Pulmonary artery endothelial cell (primary cell): ENCODE measurements around the gene LDAH. TPM values are rescaled to one million over a fixed set of nuclear protein-coding genes. Genes with fewer than 3 reads are reported as not detected.

ENCODE experiments used
- DNase-seq: peaks from one replicate; pipeline ENCODE4 v3.0.0-alpha.2; 2011; ENCODE audit warnings: low read depth, low spot score
- total RNA-seq: library from RNA; depleted of rRNA; stranded (reverse); fragments of >200 nt; gene quantifications from 2 replicates; pipeline ENCODE4 v1.2.3, GENCODE V29; 2014

Gene LDAH
- total RNA-seq, 1 donor from 2014 or later, result 18.9 TPM

DNA sequence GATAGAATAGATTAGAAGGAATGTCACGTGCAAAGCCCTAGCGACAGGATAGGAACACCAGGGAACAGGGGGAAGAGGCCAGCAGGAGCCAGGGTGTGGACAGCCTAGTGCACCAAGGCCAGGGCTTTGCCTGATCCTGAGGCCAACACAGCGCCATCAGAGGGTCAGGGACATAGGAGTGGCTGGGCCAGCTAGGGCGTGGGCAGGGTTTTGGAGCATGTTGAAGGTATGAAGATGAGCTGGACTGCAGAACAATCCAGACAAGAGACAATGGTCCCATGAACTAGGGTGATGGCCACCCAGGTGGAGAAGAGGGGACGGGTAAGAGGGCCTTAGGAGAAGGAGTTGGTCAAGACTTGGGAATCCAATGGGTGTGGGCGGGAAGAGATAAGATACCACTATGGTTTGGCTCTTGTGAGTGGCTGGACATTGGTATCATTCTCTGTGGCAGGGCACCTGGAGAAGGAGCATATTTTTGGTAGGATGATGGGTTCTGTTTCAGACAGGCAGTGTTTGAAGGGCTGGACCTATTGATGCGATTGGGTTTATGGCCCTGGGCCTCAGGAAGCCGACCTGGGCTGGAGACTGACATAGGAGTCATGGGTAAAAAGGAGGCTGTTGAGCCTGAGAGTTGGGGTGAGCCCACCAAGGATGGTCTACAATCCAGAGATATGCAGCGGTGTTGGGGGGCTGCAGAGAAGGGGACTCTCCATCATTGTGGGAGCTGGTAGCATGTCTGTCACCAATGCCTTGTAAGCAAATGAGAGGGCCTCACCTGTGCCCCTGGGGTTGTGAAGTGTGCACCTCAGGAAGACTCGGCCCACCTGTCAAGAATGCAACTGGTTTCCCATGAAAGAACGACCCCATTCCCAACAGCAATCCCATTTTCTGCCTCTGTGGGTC lies 170.0 kb downstream of the LDAH start:
- DNase-seq, result no peak

DNA sequence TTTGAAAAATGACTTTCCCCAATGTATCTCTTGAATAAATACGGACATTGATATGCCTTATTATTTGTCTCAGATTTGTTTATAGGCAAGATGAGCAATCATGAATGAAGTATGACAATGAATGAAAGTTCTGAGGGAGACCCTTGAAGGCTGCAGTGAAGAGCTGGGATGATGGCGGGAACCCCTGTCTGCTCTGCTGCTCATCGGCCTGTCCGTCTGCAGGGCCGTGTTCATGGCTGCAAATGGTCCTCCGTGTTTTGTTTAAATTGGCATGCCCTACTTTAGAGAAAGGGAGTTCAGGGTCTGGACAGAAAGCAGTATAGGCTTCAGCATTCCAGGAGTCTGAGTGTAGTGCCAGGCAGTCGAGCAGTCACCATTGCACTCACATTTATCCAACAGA lies 170.8 kb downstream of the LDAH start:
- no peak for DNase-seq

DNA sequence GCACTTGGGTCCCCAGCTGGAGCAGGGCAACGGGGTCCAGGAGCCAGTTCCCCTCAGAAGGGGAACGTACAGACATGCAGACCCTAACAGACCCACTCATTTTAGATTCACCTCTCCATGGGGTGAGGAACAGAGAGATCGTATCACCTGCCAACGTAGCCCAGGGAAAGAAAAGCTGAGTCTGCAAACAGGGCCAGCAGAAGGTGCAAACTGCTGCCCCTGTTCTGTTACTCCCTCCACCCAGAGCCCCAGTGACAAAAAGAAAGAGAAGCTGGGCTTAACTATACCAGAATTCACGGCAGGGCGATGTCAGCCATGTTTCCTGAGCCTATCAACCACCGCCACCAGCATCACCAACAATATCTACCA lies 171.2 kb downstream of the LDAH start:
- DNase-seq, result no peak

DNA sequence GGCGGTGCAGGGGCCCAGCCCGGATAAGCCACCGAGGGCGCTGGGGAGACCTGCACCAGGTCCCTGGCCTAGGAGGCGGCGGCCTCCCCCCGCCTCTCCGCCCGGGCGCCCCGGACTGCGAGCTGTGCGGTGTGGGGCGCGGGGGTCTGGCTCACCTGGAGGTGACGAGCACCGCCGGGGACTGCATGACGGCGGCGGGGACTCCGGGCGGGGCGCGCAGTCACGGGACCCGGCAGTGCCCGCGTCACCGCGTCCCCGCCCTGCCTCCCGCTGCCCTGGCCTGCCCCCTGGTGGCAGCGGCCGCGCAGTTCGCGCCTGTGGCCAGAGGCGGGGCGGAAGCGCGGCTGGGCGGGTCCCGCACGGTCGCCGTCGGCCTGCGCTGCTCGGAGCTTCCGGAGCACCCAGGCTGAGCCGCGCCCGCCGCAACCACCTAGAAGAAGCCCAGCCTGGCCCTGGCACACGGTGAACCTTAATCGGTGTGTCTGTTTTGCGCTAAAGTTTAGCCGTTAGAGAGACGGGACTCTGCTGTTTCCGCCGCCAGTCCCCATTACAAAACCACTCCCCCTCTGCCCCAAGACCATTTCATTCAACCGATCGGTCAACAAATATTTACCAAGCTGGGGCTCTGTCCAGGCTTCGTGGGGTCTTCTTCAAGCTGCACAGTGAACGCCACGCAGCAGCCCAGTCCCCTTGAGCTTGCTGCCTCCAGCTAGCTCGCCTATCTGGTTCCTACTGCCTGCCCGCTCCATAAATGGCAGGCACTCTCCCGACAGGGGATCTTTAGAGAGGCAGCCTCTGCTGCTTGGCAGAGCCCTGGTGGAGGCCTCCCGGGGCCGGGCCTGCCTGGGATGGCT lies 171.8 kb downstream of the LDAH start, which contains the start of gene HS1BP3:
TSS of gene HS1BP3 (minus strand) at position 222 of the 854 bp plus-strand sequence. CDS start at position 187, 35 bp downstream.
- no peak for DNase-seq

DNA sequence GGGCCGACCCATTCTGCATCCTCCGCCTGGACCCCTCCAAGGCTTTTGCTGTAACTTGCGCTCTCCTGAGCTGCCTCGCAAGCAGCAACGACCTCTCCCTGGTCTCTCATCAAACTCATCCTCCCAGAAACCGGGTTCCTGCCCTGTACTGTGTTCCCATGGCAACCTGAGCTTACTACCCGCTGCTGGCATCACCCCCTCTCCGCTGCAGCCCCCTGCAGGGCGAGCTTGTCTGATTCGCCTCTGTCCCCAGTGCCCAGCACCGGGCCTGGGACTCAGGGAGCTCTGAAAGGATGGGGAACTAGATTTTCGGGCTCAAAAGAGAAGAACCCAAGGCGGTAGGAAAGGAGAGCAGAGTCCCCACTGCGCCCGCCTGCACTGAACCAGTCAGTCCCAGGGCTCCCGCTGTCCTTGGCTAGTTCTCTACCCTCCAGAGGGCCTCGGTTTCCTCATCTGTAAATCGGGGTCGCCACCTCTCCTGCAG lies 172.5 kb downstream of the LDAH start:
- DNase-seq, result no peak

DNA sequence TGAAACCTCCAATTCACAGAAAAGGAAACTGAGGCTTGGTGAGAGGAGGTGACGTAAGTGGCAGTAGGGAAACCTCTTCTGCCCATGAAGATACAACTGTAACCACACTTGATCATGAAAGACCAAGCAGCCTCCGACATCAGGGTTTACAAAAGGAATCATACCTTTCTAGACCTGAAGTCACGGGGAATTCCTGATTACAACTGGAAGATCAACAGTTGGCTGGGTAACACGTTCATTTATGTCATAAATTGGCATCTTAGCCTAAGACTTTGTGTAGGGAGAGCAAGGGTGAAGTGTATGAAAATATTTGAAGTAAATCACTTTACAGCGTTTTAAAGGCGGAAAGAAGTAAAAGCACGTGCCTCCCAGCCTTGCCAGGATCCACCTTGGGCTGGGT lies 172.9 kb downstream of the LDAH start:
- DNase-seq, result no peak

DNA sequence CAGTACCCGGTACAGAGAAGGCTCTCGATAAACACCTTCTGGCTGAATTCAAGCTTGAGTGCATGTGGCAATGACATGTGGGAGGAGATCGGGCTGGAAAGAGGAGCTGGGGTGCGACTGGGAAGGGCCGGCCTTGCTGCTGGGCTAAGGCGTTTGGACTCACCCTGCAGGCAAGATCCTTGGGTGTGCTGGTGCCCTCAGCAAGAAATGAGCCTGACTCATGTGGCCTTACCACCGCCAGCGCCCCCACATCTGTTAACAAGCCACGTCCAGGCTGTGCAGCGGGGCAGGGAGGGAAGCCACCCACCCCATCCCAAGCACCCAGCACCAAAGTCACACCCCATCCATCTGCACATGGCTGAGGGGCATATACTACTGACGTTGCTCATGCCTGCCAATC lies 173.3 kb downstream of the LDAH start:
- no peak for DNase-seq

DNA sequence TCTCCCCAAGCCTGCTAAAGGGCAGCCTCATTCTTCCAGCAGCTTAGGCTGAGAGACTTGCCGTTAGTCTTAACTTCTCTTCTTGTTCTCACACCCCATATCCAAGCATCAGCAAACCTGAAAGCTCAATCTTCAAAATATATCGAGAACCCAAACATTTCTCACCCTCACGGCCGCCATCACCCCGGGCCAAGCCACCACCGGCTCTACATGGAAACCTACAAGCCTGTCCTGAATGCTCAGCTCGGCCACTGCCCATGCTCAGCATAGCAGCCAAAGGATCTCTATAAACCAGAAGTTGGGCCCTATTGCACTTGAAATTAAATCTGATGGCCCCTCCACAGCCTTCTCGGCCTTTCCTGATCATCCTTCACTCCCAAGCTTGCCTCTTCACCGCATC lies 174.1 kb downstream of the LDAH start:
- DNase-seq, result no peak

DNA sequence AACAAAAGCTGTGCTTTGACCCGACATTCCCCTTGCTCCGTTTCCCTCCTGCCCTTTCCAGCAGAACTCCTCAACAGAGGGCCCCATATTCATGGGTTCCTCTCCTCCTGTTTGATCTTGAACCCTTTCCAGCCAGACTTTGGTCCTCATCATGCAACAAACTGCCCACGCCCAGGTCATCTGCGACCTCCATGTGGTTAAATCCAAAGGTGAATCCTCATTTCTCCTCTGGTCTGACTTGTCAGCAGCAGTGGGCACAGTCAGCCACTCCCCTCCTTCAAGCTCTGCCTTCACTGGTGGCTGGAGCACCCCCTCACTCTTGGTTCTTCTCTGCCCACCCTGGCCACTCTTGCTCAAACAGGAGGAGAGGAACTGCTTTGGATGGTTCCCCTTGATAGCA lies 174.7 kb downstream of the LDAH start:
- DNase-seq, result no peak

DNA sequence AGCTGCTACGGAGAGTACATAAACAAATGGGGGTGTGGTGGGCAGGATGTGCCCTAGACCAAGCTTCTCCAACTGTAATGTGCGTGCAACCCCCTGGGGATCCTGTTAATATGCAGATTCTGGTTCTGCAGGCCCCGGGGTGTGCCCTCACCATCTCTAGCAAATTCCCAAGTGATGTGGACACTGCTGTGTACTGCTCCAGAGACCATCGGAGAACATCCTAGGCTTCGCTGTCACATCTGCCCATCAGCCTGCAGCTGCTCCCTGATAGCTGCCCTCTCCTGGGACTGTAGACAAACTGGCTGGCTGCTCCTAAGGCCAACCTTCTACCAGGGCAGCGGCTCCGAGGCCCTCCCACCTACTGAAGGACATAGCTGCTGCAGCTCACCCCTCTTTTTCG lies 175.2 kb downstream of the LDAH start:
- no peak for DNase-seq

DNA sequence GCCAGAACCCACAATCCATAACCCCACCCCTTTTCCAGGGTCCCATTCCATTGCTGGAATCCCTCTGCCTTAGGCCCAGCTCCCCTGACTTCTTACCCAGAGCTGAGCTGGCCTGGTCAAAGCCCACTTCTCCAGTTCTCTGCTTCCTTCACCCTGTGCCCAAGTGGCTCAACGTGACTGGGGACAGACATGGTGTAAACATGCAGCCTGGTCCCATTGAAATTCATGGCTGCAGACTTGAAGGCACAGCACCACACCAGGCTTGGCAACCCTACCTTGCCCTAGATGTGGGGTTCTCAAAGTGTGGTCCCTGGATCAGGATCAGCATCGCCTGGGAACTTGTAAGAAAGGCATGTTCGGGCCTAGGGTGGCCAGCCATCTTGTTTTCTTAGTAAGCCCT lies 175.7 kb downstream of the LDAH start:
- DNase-seq, result no peak

DNA sequence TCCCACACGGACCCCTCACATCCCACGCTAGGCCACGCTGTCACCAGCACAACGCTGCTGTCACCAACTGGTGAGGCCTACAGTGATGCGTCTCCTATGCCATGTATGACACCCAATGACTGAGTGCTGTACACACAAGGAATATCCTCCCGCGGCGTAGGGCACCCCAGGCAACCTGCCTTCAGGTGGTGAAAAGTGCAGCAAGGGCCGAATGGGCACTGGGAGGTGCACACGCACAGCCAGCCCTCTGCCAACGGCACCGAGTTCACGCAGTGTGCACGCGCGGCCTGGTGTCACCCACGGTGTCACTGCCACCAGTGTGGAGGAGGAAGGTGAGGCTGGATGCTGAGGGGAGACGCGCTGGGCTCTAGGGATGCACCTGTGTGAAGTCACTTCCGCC lies 176.5 kb downstream of the LDAH start:
- DNase-seq, result no peak

DNA sequence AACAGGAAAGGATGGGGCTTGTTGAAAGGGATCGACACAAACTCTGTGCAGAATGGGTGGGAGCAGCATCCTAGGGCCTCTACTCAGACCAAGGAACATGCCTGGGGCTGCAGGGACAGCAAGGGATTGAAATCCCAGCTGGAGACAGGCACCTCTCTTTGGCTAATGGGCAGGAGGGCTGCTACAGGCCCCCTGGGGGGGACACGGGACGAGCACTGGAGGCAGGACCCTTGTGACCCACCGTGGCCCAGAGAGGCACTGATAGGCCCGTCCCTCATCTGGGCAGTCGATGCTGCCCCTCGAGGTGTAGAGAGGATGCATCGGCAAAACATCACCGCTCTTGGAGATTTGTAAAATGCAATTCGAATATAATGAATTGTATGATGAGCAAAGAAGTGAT lies 177.1 kb downstream of the LDAH start:
- DNase-seq, result no peak

DNA sequence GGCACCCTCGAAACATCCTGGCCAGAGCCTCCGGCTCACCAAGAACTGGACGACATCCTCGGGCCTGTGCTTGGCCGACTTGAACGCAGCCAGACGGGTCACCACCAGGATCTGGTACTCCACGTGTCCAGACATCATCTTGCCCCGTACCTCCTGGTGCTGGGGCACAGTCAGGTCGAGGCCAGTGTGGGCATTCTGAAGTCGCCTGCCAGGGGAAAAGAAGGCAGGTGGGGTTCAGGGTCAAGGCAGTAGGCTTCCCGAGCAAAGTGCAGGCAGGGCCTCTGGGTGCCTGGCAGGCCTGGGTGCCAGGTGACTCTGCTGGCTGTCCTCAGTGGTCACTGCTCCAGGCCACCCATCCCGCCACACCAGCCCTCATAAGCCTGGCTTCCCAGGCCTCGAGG lies 177.6 kb downstream of the LDAH start:
- no peak for DNase-seq

DNA sequence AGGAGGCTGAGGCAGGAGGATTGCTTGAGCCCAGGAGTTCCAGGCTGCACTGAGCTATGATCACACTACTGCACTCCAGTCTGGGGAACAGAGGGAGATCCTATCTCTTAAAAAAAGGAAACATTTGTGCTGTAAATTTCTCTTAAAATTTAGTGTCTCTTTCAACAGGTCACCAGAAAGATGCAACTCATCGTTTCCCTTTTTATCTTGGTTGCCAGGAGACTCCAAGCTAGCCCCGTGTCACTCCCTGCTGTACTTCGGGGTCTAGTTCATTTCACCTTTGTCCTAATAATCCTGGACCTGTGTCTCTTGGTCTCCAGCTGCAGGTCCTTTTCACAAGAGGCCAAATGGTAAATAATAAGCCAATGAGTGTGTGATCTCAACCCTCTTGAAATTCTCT lies 179.1 kb downstream of the LDAH start:
- no peak for DNase-seq

DNA sequence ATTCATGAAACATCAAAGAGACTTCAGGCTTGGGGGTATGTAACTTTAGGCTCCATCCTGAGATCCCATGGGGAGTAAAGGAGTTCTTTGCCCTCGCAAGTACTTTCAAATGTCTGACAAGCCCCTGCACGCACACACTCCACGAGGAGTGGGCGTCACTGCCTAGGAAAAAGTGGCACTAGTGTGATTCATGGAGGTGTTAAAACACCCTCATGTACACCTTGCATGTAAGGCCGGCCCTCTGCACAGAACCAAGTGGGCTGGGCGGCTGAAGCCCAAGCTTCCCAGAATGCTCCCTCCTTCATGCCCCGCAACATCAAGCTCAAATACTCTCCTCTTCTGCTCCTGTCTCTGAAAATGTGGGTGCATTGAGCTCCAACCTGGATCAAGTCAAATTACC lies 179.8 kb downstream of the LDAH start:
- DNase-seq, result no peak

DNA sequence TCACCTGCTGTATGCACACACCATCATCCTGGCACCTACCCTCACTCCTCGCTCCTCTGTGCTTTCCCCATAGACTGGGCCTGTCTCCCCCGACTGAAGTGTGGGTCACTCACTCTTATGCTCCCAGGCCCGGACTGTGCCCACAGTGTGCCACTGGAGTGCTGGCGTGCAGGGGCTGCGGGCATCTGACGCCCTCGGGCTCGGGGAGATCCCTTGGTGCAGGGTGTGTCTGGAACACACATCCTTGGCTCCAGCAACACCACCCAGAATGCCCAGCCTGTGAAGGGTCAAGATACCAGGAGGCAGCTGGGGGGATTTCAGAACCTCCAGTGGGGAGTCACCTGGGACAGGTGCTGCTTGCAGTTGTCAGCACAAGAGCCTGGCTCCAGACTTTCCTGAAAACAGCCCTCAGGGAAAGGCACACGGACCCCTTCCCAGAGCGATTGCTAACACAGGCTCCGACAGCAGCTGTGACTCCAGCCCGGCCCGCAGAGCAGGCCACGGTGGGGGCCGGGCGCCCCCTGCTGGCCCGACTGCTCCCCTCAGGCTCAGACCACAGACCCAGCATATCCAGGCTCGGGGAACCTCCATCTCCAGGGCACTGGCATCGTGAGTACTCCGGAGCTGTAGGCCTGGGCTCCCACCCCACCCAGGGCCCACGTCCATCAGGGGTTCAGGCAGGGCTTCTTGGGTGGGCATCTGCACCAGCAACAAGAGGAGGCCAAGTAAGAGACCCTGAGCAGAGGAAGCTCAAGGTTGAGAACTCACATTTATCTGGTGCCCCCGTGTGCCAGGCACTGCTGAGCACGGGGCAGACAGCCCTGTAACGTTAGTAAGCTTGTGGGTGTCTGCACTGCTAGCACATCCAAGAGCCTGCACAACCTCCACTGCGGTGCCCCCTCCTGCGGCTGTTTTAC lies 180.6 kb downstream of the LDAH start:
- peak; percentile 35 for DNase-seq

DNA sequence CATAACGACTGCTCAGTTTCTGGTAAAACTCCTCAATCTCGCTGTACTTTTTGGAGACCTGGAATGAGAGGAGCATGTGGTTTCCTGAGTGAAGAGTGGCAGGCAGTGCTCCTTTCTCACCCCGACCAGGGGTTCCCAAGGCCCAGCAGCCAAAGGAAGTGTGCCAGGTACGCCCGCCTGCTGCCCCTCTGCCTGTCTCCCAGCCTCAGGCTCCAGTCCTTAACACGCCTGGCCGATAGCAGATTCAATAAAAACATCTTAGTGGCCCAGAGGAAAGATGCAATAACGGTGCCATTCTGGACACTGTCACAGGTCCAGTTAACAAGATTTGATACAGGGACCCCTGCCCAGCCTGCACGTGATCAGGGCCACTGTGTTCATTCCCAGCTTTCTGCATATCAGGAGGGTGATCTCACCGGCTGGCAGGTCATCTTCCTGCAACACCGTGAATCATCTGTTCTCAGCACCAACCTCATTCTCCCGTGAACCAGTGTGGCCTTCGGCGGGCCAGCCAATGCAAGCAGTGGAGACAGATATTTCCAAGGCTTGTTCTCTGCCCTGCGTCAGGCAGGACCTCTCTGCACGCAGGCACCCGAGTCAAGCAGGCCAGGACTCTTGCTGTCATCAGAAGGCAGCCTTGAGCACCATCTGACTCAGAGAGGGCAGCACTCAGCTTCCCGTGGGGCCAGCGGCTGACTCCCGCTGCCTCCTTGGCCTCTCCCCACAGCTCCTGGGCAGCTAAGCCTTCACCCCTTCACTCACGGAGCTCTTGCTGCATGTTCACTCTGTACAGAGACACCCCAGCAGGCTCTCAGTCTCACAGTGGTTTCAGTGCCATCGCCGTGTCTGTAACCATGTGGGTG lies 181.5 kb downstream of the LDAH start:
- no peak for DNase-seq

DNA sequence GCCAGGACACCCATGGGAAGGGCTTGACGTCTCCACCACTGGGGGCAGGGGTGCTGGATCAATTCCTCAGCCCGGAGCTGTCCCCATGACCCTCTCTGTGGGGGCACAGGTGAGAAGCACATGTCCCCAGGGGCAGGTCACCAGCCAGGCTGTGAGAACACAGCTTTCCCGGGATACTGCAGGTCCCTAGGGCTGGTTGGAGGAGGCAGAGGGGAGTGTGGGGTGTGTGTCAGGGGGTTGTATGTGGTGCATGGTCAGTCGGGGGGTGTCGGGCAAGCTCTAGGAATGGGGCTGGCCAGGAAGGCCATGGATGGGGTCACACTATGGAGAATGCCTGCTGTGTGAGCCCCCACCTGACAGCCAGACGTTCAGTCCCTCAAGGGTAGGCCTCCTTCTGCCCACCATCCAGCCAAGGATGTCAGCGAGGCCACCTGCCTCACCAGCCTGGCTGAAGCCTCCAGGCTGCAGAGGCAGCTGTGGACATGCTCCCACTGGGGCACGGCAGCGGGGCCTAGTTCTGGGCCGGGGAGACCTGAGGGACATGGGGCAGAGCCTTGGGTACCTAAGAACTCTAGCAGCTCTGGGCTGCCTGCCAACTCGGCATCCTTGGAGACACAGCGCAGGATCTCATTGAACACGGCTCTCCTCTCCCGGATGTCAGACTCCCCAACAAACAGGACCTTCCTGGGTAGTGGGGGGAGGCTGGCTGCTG lies 182.3 kb downstream of the LDAH start:
- no peak for DNase-seq
